ENCODE measurements around the gene SLC22A2.

- no peak for TF ChIP-seq ZSCAN21 (CRISPR knock-in tag; IDR thresholded peaks at IDR 0.05; ENCODE audit: borderline replicate concordance)
- TF ChIP-seq NR3C1 (CRISPR knock-in tag; IDR thresholded peaks at IDR 0.05), result no peak
- TF ChIP-seq ZFX (CRISPR knock-in tag; IDR thresholded peaks at IDR 0.05; ENCODE audit: low read depth), result no peak
- no peak for TF ChIP-seq CTCF (CRISPR knock-in tag; IDR thresholded peaks at IDR 0.05)
- no peak for TF ChIP-seq PHF21A (CRISPR knock-in tag; IDR thresholded peaks at IDR 0.05)
- TF ChIP-seq MAX (IDR thresholded peaks at IDR 0.05), result no peak
These were observed at the start of gene SLC22A2 for GRCh38 chr6:160258346-160259142.

All from HepG2 (cell line).